ENCODE results near the gene OAT.

The OAT gene

GRCh38 chr10:124356701-124357560 lies 61.8 kb downstream of the OAT start:
- Histone ChIP-seq H2BK120ac (ENCODE audit: low read depth, low read length) (no peak overlapping the region), H3K79me1 (ENCODE audit: low read depth, low read length) (no peaks in the 10 kb centered on the region), H4K8ac (ENCODE audit: low read depth, low read length) (no peak overlapping the region), H3K9ac (ENCODE audit: low read depth, low read length, poor library complexity) (no peak overlapping the region), H3K4me1 (ENCODE audit: control insufficient read depth in 2 of 2, insufficient read depth in 1 of 2, low read depth in 1 of 2, low read length in 2 of 2) (peaks cover 0 to 3% of the 10 kb centered on the region in 2 donors), H3K4ac (ENCODE audit: low read length) (no peak overlapping the region), H2BK15ac (ENCODE audit: low read length) (no peak overlapping the region), H3K27me3 (ENCODE audit: control insufficient read depth in 3 of 3, insufficient read depth in 3 of 3, low read depth in 1 of 3, low read length in 3 of 3) (peaks cover 0 to 6% (median 0%) of the 10 kb centered on the region in 3 experiments), H2AK5ac (ENCODE audit: low read depth, low read length) (peak overlapping the region; percentile 59), H3K4me3 (ENCODE audit: low read length in 2 of 2) (no peak overlapping the region), H2BK12ac (ENCODE audit: low read length) (no peak overlapping the region), H4K91ac (ENCODE audit: low read depth, low read length, poor library complexity) (no peak overlapping the region), H3K23ac (ENCODE audit: low read depth, low read length, poor library complexity) (no peak overlapping the region), H3K4me2 (ENCODE audit: insufficient read depth, low read length, poor library complexity, severe bottlenecking) (no peak overlapping the region), H3K14ac (ENCODE audit: low read length) (no peak overlapping the region), H3K27ac (replicated peaks; ENCODE audit: low read length) (no peak overlapping the region), H2BK5ac (ENCODE audit: low read length) (no peak overlapping the region), H2AFZ (ENCODE audit: low read length) (no peak overlapping the region), H3K36me3 (replicated peaks in 1 of 2; ENCODE audit: control insufficient read depth in 2 of 2, insufficient read depth in 2 of 2, low read length in 2 of 2) (no peaks in the 10 kb centered on the region), H3K9me3 (replicated peaks in 1 of 2; ENCODE audit: control insufficient read depth in 2 of 2, insufficient read depth in 1 of 2, low read depth in 1 of 2, low read length in 2 of 2) (no peaks in the 10 kb centered on the region), H3K18ac (ENCODE audit: low read length) (no peak overlapping the region)
- no peak for DNase-seq (ENCODE audit: low spot score)
- WGBS, 2 donors (ENCODE audit: extremely low coverage in 2 of 2, insufficient read length in 2 of 2, insufficient replicate concordance in 1 of 2), result no CpG with 5 or more reads among the region's 13 CpGs

- H3K27me3 ChIP-seq (ENCODE audit: control insufficient read depth in 3 of 3, insufficient read depth in 3 of 3, low read depth in 1 of 3, low read length in 3 of 3), result peaks cover 0 to 13% (median 0%) of the 10 kb centered on the region in 3 experiments
- peak overlapping the region; percentile 40 for H3K27ac ChIP-seq (replicated peaks; ENCODE audit: low read length)
Observed at GRCh38 chr10:124354411-124355382, 64.0 kb downstream of the OAT start.

GRCh38 chr10:124353896-124354295 lies 64.8 kb downstream of the OAT start:
- Histone ChIP-seq H2BK120ac (ENCODE audit: low read depth, low read length) (no peak overlapping the region), H4K8ac (ENCODE audit: low read depth, low read length) (no peak overlapping the region), H3K9ac (ENCODE audit: low read depth, low read length, poor library complexity) (no peak overlapping the region), H3K4ac (ENCODE audit: low read length) (no peak overlapping the region), H3K27ac (replicated peaks; ENCODE audit: low read length) (no peak overlapping the region), H3K18ac (ENCODE audit: low read length) (peak overlapping the region; percentile 6), H3K9me3 (replicated peaks in 1 of 2; ENCODE audit: control insufficient read depth in 2 of 2, insufficient read depth in 1 of 2, low read depth in 1 of 2, low read length in 2 of 2) (no peaks in the 10 kb centered on the region), H3K27me3 (ENCODE audit: control insufficient read depth in 3 of 3, insufficient read depth in 3 of 3, low read depth in 1 of 3, low read length in 3 of 3) (peaks cover 0 to 21% (median 0%) of the 10 kb centered on the region in 3 experiments), H2BK15ac (ENCODE audit: low read length) (peak overlapping the region; percentile 4), H3K79me1 (ENCODE audit: low read depth, low read length) (no peaks in the 10 kb centered on the region), H2AK5ac (ENCODE audit: low read depth, low read length) (no peak overlapping the region), H2AFZ (ENCODE audit: low read length) (peak overlapping the region; percentile 88), H2BK12ac (ENCODE audit: low read length) (no peak overlapping the region), H3K23ac (ENCODE audit: low read depth, low read length, poor library complexity) (no peak overlapping the region), H3K4me2 (ENCODE audit: insufficient read depth, low read length, poor library complexity, severe bottlenecking) (no peak overlapping the region), H2BK5ac (ENCODE audit: low read length) (no peak overlapping the region), H4K91ac (ENCODE audit: low read depth, low read length, poor library complexity) (no peak overlapping the region), H3K4me1 (ENCODE audit: control insufficient read depth in 2 of 2, insufficient read depth in 1 of 2, low read depth in 1 of 2, low read length in 2 of 2) (peaks cover 0 to 3% of the 10 kb centered on the region in 2 donors), H3K36me3 (replicated peaks in 1 of 2; ENCODE audit: control insufficient read depth in 2 of 2, insufficient read depth in 2 of 2, low read length in 2 of 2) (no peaks in the 10 kb centered on the region), H3K4me3 (ENCODE audit: low read length in 2 of 2) (no peak overlapping the region), H3K14ac (ENCODE audit: low read length) (no peak overlapping the region)
- no CpG with 5 or more reads among the region's 11 CpGs for WGBS, 2 donors (ENCODE audit: extremely low coverage in 2 of 2, insufficient read length in 2 of 2, insufficient replicate concordance in 1 of 2)
- no peak for DNase-seq (ENCODE audit: low spot score)

More at GRCh38 chr10:124354411-124355382, 64.0 kb downstream of the OAT start:
- no CpG with 5 or more reads among the region's 29 CpGs for WGBS, 2 donors (ENCODE audit: extremely low coverage in 2 of 2, insufficient read length in 2 of 2, insufficient replicate concordance in 1 of 2)
- Histone ChIP-seq H2BK5ac (ENCODE audit: low read length) (no peak overlapping the region), H3K36me3 (replicated peaks in 1 of 2; ENCODE audit: control insufficient read depth in 2 of 2, insufficient read depth in 2 of 2, low read length in 2 of 2) (no peaks in the 10 kb centered on the region), H3K4me2 (ENCODE audit: insufficient read depth, low read length, poor library complexity, severe bottlenecking) (peak overlapping the region; percentile 22), H3K9me3 (replicated peaks in 1 of 2; ENCODE audit: control insufficient read depth in 2 of 2, insufficient read depth in 1 of 2, low read depth in 1 of 2, low read length in 2 of 2) (no peaks in the 10 kb centered on the region), H3K14ac (ENCODE audit: low read length) (no peak overlapping the region), H4K8ac (ENCODE audit: low read depth, low read length) (no peak overlapping the region), H3K23ac (ENCODE audit: low read depth, low read length, poor library complexity) (no peak overlapping the region), H2BK12ac (ENCODE audit: low read length) (no peak overlapping the region), H2AFZ (ENCODE audit: low read length) (peak overlapping the region; percentile 88), H4K91ac (ENCODE audit: low read depth, low read length, poor library complexity) (no peak overlapping the region), H3K79me1 (ENCODE audit: low read depth, low read length) (no peaks in the 10 kb centered on the region), H3K18ac (ENCODE audit: low read length) (peak overlapping the region; percentile 59), H2AK5ac (ENCODE audit: low read depth, low read length) (no peak overlapping the region), H3K4ac (ENCODE audit: low read length) (no peak overlapping the region), H3K4me1 (ENCODE audit: control insufficient read depth in 2 of 2, insufficient read depth in 1 of 2, low read depth in 1 of 2, low read length in 2 of 2) (peaks cover 0 to 3% of the 10 kb centered on the region in 2 donors), H3K4me3 (ENCODE audit: low read length in 2 of 2) (peak overlapping the region in 1 of 2 donors; percentile 7), H2BK120ac (ENCODE audit: low read depth, low read length) (no peak overlapping the region), H3K9ac (ENCODE audit: low read depth, low read length, poor library complexity) (no peak overlapping the region), H2BK15ac (ENCODE audit: low read length) (no peak overlapping the region)
- DNase-seq (ENCODE audit: low spot score), result peak; percentile 15
